Cardiac muscle cell (in vitro differentiated cells and primary cell): ENCODE results near the gene KLF9. TPM values are rescaled to one million over a fixed set of nuclear protein-coding genes. Genes with fewer than 3 reads are reported as not detected.

ENCODE experiments used
- DNase-seq, 2 donors: peaks; one replicate each; pipeline versions ENCODE4 v3.0.0 to v3.0.0-alpha.2; 2010 to 2017; ENCODE audit warnings: low read depth in 1 of 2, low spot score in 1 of 2
- H3K27ac ChIP-seq: fragments of 200-600 bp; sonication (generic); 2 replicates; pipeline ENCODE4 v1.5.1; 2016
- H3K27me3 ChIP-seq: fragments of 200-600 bp; sonication (generic); 2 replicates; pipeline ENCODE4 v1.6.0; 2016; ENCODE audit warnings: control low read depth
- H3K36me3 ChIP-seq: fragments of 200-600 bp; sonication (generic); 2 replicates; pipeline ENCODE4 v1.5.1; 2016; ENCODE audit warnings: control low read depth
- H3K4me1 ChIP-seq: fragments of 200-600 bp; sonication (generic); 2 replicates; pipeline ENCODE4 v1.8.1; 2017; ENCODE audit warnings: low read depth, mild to moderate bottlenecking, mixed run types
- H3K4me3 ChIP-seq: fragments of 200-600 bp; sonication (generic); 2 replicates; pipeline ENCODE4 v1.5.1; 2016; ENCODE audit warnings: mild to moderate bottlenecking
- H3K9me3 ChIP-seq: fragments of 200-600 bp; sonication (generic); 2 replicates; pipeline ENCODE4 v1.5.1; 2017; ENCODE audit warnings: low read depth, mild to moderate bottlenecking, control low read depth
- polyA plus RNA-seq: library from polyadenylated mRNA; unstranded; fragments of >200 nt; fragmentation: Nextera tagmentation; extraction: Ambion mirVana; gene quantifications from 2 replicates; pipeline ENCODE4 v1.2.1, GENCODE V29; 2016
- total RNA-seq: library from RNA; depleted of rRNA; stranded (reverse); fragments of >200 nt; gene quantifications from 2 replicates; pipeline ENCODE4 v1.2.3, GENCODE V29; 2016
- TF ChIP-seq, protein P1 (sequence below): IDR thresholded peaks from 2 replicates; pipeline ENCODE4 v1.5.1; 2012; ENCODE audit warnings: low read depth, mild to moderate bottlenecking, low read length

The KLF9 gene
- total and polyA plus RNA-seq, 2 experiments from 2014 or later = 0.30 TPM; not detected in 1

GRCh38 chr9:70389188-70389587, 25.3 kb downstream of the KLF9 start:
- no peak overlapping the region for H3K4me3 ChIP-seq
- H3K36me3 ChIP-seq = no peaks in the 10 kb centered on the region
- H3K27ac ChIP-seq = no peak overlapping the region
- peaks cover 5% of the 10 kb centered on the region for H3K4me1 ChIP-seq
- H3K27me3 ChIP-seq = peaks cover 33% of the 10 kb centered on the region
- DNase-seq = no peak
- TF ChIP-seq, protein P1, sequence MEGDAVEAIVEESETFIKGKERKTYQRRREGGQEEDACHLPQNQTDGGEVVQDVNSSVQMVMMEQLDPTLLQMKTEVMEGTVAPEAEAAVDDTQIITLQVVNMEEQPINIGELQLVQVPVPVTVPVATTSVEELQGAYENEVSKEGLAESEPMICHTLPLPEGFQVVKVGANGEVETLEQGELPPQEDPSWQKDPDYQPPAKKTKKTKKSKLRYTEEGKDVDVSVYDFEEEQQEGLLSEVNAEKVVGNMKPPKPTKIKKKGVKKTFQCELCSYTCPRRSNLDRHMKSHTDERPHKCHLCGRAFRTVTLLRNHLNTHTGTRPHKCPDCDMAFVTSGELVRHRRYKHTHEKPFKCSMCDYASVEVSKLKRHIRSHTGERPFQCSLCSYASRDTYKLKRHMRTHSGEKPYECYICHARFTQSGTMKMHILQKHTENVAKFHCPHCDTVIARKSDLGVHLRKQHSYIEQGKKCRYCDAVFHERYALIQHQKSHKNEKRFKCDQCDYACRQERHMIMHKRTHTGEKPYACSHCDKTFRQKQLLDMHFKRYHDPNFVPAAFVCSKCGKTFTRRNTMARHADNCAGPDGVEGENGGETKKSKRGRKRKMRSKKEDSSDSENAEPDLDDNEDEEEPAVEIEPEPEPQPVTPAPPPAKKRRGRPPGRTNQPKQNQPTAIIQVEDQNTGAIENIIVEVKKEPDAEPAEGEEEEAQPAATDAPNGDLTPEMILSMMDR = no peak
- H3K9me3 ChIP-seq = no peaks in the 10 kb centered on the region

GRCh38 chr9:70387663-70388062, 26.8 kb downstream of the KLF9 start:
- H3K9me3 ChIP-seq = no peaks in the 10 kb centered on the region
- H3K36me3 ChIP-seq = no peaks in the 10 kb centered on the region
- peaks cover 5% of the 10 kb centered on the region for H3K4me1 ChIP-seq
- no peak for DNase-seq
- H3K27ac ChIP-seq = no peak overlapping the region
- no peak overlapping the region for H3K4me3 ChIP-seq
- H3K27me3 ChIP-seq = peaks cover 42% of the 10 kb centered on the region
- TF ChIP-seq, protein P1 = no peak

DNA sequence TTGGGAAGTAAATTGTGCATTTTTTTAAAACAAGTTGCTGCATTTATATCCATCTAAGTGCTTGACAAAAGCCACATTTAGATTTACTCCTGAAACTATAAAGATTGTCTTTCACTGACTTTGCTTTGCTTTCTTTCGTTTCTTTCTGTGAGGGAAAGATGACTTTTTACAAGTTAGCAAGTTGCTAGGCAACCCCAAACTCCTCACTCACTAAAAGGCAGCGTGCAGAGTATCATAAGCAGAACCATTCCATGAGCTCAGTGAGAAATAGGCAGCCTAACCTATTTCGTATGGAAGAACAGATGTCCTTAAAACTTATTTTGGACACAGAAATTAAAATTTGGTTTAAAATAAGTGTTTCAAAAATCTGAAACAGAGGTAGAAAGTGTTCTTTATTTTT, 29.0 kb downstream of the KLF9 start:
- Histone ChIP-seq H3K4me3 (no peak overlapping the region), H3K9me3 (no peaks in the 10 kb centered on the region), H3K36me3 (no peaks in the 10 kb centered on the region), H3K27me3 (peaks cover 49% of the 10 kb centered on the region), H3K4me1 (no peaks in the 10 kb centered on the region), H3K27ac (no peak overlapping the region)
- DNase-seq = no peak
- TF ChIP-seq, protein P1 = no peak

GRCh38 chr9:70382709-70383605, 31.5 kb downstream of the KLF9 start:
- Histone ChIP-seq H3K4me1 (no peaks in the 10 kb centered on the region), H3K27me3 (peaks cover 49% of the 10 kb centered on the region), H3K4me3 (no peak overlapping the region), H3K27ac (no peak overlapping the region), H3K9me3 (no peaks in the 10 kb centered on the region), H3K36me3 (no peaks in the 10 kb centered on the region)
- DNase-seq = no peak
- TF ChIP-seq, protein P1 = no peak

- Histone ChIP-seq H3K4me3 (no peak overlapping the region), H3K36me3 (no peaks in the 10 kb centered on the region), H3K27me3 (peaks cover 49% of the 10 kb centered on the region), H3K27ac (no peak overlapping the region), H3K4me1 (no peaks in the 10 kb centered on the region), H3K9me3 (no peaks in the 10 kb centered on the region)
- DNase-seq = no peak
- TF ChIP-seq, protein P1 = no peak
Observed at GRCh38 chr9:70382046-70382708, 32.3 kb downstream of the KLF9 start.
